NCI-H2081 treated with DMSO at 0.1 percent for 48 hours (cell line): ENCODE data around the gene MAP2K5.
A peak's percentile ranks its signal among the peaks of the same experiment; 100 is the strongest.

Experiments used
- DNase-seq: peaks from one replicate; lab custom pipeline; 2025; lab: John Stamatoyannopoulos, UW

Gene MAP2K5

DNA sequence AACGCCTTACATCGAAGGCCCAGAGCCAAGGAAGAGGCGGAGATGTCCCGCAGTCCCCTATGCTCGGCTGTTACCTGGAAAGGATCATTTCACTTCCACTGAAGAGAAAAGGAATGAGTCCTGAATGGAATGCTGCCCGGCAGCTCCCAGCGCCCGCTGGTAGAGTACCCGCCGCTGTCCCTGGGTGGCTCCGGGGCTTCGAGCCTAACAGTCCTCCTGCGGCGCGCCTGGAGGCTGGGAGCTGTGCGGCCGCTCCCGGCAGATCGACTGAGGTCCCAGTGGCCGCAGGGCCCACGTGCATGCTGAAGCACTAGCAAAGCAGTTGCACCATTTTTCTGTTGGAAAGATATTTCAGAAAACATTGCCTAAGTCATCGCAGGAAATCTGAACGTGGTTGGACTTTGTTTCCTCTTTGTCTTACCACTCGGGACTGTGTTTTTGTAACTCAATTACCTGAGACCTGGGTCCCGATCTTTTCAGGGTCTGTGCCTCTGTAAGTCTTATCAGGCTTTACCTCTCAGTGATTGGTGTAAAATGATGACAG is 296.4 kb downstream of the MAP2K5 start:
- no peak for DNase-seq

DNA sequence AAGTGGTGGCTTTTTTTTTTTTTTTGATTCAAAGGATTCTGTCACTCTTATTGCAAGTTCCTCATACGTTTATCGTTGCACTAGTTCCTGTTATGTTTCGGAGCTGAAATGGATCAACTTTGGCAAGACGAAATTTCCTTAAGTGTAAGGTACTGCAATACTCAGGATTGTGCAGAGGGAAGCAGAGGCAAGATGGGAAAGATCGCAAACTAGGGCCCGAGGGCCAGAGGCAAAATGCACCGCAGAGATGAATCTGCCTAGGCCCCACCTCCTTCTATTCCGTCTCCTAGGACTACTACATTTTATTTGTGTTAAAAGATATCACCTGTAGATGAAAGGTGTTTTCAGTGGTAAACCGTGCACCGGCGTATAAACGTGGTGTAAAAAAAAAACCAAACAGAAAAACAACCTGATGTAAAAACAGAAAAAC is 297.0 kb downstream of the MAP2K5 start:
- DNase-seq, result no peak

DNA sequence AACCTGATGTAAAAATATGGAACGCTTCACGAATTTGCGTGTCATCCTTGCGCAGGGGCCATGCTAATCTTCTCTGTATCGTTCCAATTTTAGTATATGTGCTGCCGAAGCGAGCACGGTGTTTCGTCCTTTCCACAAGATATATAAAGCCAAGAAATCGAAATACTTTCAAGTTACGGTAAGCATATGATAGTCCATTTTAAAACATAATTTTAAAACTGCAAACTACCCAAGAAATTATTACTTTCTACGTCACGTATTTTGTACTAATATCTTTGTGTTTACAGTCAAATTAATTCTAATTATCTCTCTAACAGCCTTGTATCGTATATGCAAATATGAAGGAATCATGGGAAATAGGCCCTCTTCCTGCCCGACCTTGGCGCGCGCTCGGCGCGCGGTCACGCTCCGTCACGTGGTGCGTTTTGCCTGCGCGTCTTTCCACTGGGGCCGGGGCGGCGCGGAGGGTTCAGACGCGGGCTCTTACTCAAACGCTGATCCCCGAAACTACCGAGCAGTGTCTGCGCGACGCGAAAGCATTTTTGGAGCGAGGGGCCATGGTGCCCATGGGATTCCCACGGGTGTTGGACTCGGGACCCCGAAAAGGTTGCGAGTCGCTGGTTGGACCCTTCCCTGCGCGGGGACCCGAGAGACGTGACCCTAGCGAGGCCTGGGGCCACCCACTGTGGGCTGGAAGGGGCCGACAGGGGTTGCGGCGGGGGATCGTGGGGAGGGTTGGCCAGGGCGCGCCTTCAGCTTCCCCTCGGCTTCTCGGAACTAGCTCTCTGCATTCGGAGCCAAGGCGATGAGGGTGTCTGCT is 297.6 kb downstream of the MAP2K5 start, which contains the start of gene RNU6-1:
Gene RNU6-1 (minus strand): TSS at position 117 of the 820 bp plus-strand sequence.
- peak; percentile 88 for DNase-seq

DNA sequence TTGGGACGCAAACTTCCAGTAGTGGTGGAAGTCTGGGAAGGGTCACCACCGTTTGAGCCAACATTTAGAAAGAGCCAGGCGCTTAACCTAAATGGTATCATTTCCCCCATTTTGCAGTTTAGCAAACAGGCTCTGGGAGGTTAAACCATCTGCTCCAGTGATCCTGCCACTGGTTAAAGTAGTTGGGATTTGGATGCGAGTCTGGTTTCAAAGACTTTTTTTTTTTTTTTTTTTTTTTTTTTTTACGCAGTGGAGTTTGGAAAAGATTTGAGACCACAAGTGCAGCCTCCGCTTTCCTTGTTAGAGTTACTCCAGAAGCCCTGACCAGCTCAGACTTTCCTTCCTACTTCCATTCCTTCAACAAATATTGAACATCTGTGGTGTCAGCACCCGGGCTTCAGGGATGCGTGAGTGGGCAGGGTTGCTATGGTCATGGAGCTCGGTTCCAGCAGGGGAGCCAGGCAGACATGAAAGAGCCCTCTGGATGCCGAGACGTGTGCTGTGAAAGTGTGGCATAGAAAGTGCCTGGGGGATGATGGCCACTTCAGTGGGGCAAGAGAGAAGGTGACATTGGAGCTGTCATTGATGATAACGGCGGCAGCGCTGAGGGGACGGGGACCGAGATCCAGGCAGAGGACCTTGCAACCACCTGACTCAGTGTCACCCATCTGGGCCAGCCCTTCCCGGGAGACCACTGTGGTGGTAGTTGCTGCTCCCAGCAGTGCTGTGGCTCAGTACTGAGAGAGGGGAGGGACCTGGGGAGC is 298.4 kb downstream of the MAP2K5 start:
- no peak for DNase-seq

DNA sequence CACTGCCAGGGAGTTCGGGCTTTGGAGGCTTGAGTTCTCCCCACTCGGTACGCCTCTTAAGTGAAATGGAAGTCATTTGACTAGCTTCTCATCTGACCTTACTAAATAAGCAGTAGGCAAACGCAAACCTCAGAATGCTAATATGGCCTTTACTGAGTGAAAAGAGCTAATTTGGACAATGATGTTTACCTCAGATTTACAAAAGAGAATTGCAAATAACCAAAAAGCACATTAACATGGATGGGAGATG is 298.9 kb downstream of the MAP2K5 start:
- no peak for DNase-seq

DNA sequence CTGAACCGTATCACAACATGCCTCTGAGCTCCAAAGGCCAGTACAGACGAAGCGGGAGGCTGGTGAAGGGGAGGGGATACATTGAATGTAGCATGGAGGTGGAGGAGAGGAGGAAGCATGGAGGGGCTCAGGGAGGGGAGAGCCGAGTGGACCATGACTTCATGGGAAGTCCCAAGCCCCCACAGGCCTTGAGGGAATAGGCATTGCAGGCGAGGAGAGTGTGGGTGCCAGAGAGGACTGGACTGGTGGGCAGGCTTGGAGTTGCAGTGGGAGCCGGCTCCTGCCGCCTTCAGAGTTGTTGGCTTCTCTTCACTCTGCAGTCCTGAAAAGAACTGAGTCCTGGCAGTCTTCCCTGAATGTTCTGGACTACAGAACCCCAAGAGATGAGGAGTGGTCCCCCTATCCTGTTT is 300.6 kb downstream of the MAP2K5 start:
- DNase-seq, result no peak

DNA sequence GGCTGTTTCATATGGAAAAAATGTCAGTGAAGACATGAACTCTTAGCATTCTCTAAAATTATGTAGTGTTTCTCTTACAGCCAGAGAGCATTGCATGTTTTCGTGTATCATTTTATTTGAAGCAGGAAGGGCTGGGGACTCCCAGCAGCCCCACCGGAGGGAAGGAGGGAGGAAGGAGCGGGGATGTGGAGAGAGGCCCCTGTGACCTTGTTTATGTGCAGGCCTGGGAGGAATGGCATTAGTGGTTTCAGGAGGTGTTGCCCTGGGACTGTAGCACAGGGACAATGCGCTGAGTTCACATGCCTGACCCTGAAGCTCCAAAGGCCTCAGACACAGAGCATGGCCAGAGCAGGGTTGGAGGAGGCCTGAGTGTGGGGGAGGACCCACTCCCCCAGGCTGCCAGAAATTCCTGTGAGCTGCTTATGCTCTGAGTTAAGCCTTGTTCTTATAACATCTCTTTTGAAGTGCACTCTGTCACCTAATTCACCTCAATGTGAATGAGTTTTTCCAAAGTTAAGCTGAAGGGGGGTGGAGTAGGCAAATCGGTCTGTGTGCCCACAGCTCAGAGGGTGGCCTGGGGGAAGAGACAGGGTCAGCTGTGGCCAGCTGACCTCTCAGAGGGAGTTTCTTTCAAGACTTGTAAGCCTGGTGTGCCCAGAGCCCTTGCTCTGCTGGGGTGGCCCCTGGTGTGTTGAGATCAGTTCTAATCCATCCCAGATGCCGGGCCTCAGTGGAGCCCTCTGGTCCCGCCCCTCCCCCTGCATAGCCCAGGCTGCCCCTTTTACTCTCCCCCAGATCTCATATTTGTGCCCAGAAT is 301.3 kb downstream of the MAP2K5 start:
- no peak for DNase-seq

DNA sequence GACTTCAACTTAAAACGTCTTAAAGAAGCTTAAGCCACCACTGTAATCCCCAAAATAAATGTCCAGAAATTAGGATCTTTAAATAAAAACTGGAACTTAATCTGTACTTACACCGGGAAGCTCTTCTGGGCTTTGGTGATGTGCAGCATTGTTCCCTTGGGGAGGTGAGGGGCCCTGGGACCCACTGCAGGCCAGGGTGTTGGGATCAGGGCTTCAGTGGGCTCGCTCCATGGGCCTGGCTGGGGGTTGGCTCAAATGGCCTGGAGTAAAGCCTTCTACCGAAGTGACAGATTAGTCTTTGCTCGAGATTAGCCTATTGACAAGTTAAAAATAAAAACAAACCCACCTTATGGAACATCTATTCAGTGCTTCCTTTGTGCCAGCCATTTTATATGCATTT is 303.5 kb downstream of the MAP2K5 start:
- DNase-seq, result no peak

DNA sequence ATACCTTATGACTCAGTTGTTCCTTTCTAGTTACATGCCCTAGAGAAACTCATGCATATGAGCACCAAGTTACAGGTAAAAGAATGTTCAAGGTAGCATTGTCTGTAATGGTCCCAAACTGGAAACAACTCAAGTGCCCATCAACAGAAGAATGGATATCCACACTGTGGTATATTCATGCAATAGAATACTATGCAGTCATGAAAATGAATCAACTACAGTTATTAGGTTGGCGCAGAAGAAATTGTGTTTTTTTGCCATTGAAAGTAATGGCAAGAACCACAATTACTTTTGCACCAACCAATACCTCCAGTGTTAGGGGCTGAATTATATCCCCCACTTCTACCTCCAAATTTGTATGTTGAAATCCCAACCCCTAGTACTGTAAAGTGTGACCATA is 307.0 kb downstream of the MAP2K5 start:
- DNase-seq, result no peak

DNA sequence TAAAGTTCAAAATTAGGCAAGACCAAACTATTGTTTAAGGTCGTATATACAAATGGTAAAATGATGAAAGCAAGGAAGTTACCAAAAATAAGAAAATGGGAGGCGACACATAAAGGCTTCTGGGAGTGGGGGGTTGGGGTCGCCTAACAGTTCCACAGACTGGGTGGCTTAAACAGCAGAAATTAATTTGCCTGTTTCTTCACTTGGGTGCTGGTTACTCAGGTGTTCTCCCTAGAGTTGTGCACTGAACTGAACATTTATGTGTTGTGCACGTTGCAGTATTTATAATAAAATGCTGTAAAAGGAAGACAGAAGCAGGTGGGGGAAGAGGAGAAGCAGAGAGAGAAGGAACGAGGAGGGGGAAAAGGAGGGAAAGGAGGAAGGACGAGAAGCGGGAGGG is 307.8 kb downstream of the MAP2K5 start:
- no peak for DNase-seq

DNA sequence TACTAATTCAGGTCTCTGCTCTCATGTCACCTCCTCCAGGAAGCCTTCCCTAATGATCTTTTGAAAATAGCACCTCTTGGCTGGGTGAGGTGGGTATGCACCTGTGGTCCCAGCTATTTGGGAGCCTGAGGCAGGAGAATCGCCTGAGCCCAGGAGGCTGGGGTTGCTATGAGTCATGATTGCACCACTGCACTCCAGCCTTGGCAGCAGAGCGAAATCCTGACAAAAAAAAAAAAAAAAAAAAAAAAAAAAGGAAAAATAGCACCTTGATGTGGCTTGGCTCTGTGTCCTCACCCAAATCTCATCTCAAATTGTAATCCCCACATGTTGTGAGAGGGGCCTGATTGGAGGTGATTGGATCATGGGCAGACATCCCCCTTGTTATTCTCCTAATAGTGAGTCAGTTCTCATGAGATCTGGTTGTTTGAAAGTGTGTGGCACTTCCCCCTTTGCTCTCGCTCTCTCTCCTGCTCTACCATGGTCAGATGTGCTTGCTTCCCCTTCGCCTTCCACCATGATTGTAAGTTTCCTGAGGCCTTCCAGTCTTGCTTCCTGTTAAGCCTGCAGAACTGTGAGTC is 308.6 kb downstream of the MAP2K5 start:
- DNase-seq, result no peak

DNA sequence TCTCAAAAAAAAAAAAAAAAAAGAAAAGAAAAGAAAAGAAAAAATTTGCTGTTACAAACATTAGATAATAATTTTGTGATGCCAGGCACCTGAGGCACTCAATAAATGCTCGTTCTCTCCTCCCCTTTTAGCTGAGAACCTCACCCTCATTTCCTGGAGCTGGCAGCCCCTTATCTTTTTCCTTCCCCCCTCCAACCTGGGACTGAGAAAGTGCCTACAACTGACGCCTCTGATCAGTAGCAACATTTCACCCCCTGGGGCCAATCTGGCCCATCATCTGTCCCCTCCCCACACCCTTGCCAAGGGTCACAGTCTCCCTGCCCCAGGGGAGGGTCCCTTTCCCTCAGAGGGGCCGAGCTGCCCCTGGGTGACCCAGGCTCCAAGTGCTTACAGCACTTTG is 309.9 kb downstream of the MAP2K5 start:
- no peak for DNase-seq

DNA sequence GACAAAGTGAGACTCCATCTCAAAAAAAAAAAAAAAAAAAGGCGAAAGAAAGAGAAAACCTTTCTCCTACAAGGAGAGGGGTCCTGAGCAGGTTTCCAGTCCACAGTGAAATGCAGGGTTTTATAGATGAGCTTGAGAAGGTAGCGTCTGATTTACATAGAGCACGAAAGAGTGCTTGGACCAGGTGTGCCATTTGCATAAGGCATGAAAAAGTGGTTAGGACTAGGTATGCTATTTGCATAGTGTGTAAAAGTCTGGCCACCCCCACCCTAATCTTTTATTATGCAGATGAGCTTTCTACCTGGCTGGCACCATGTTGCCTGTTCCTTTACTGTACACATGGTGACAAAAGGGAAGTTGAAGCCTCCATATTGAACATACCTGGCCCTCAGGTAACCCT is 311.0 kb downstream of the MAP2K5 start:
- DNase-seq, result no peak

DNA sequence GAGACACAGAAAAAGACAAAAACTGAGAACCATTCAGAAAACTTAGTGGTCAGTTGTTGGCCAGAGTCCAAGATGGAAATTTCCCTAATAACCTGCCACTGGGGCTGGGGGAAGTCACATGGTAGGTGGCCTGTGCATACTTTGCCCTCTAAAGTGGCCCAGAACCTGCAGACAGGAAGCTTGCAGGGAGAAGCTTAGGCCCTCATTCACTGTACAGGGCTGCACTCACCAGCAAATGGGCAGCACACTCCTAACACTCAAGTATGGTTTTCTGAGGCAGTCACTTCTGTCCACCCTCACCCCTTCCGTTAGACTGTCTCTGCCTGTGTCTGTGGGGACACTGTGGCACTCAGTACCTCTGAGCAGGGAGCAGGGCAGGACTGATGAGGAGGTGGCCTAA is 311.9 kb downstream of the MAP2K5 start:
- DNase-seq, result no peak

DNA sequence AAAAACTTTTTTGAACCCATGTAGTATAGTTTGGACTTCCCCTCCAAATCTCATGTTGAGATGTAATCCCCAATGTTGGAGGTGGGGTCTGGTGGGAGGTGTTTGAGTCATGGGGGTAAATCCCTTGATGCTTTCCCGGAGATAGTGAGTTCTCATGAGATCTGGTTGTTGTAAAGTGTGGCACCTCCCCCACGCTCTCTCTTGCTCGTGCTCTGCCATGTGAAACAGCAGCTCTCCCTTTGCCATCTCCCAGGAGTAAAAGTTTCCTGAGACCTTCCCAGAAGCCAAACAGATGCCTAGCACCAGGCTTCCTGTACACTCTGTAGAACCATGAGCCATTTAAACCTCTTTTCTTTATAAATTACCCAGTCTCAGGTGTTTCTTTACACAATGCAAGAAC is 313.3 kb downstream of the MAP2K5 start:
- DNase-seq, result no peak
